Activated effector memory CD4-positive, alpha-beta T cell treated with anti-CD3 and anti-CD28 coated beads, Interleukin-2, amount 50 U/mL, for 16 hours (primary cell): Measurements from ENCODE around the gene UHRF2.
"Not testable (repeated sequence)": the region's sequence is repeated elsewhere in the genome, so short reads cannot be mapped to it uniquely, and the experiment has no call there.

Experiments
- DNase-seq: peaks from one replicate; pipeline ENCODE4 v3.0.0-alpha.2; 2020

The UHRF2 gene

DNA sequence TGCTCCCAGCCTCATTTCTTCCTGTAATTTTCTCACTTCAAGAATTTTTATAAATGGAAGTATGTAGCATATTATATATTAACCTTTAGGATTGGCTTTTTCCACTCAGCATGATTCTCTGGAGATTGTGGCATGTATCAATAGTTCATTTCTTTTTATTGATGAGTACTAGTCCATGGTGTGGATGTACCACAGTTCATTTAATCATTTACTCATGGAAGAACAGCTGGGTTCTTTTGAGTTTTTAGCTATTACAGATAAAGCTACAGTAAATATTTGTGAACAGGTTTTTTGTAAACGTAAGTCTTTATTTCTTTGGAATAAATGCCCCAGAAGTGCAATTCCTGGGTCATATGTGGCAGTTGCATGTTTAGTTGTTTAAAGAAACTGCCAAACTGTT, 76.1 kb downstream of the UHRF2 start:
- DNase-seq: no peak

DNA sequence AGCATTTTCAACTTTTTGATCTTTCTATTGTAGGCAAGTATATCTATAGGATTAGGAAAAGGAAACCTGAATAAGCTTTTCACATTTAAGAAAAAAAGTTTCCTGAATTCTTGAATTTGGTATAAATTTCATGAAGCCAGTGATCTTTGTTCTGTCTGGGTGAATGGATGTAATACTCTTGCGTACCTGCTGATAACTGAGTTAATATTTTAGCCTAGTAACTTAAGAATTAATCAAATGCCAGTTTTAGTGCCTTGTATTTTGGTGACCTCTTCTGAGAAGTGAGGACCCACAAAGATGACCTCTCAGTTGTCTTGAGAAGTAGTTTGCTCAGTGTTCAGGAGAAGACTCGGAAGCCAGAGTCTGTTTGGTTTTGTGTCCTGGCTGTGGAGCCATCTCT, 77.9 kb downstream of the UHRF2 start:
- DNase-seq: no peak

DNA sequence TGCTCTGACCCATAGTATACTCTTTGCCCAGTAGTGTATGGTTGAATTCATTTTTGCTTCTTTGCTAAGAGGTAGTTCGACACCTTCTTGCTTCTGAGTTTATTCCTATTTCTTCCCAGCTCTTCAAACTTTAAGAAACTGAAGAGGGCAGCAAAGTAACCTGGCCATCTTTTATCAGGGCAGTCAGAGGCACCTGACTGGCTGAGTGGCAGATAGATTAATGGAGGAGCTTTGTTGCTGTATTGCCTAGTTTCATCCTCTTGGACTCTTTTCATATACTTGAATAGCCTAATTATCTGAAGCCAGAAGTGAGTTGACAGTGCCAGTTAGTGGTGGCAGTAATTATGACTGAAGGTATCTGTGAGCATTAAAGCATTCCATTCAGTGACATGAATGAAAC, 82.5 kb downstream of the UHRF2 start:
- DNase-seq: no peak

DNA sequence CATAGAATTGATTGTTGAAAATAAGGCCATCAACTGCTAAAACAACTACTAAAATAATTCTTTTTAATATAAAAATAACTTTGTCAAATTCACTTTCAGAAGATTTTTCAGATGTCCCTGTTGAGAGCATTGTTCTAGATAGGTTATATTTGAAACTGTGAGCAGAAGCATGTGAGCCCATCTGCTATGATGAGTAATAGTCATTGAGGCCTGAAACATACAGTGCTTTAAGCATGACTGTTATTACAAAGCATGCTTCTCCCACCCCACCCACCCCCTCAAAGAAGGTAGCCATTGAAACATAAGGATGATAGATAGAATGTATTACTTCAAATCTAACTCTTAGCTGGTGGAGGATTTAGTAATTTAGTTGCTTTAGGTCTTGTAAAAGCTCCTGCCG, 86.0 kb downstream of the UHRF2 start:
- DNase-seq: no peak

DNA sequence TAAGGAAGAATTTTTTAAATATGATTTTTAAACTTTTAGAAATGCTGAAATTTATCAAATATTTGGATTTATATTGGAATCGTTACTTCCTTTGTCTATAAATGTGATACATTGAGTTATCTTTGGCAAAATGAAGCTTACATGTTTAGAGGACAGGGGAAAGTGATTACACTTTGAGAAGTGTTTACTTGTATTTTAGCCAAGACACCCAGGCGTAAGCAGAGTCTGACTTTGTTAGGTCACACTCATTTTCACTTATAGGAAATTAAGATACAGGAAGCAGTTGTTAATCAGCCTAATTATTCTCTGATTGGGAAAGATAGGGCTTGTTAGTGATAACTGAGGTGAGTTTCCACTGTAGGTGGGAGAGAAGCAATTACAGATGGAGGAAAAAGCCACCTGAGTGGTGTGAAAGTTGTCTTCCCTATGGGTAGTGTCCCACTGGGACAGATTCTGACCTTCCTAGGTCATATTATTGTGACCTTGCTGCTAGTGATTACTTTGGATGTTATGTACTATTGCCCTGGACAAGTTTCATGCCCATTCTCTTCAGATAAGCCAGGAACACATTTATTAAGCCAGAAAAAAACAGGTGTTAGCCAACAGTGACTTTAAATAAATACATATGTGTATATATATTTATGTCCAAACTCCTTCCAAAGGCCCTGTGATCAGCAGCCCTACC, 88.7 kb downstream of the UHRF2 start:
- no peak for DNase-seq

DNA sequence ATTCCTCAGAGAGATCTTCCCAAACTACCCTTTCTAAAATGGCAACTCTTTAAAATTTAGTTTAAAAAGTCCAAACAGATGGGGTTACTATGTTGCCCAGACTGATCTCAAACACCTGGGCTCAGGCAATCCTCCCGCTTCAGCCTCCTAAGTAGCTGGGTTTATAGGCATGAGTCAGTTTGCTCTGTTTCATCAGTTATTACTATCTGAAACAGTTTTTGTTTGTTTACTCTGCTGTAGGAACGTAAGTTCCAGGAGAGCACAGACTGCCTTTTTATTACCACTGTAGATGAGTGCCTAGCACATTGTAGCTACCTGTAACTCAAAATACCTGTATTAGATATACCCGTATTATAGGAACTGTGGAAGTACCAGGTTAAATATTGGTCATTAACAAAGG, 89.4 kb downstream of the UHRF2 start:
- DNase-seq: no peak

DNA sequence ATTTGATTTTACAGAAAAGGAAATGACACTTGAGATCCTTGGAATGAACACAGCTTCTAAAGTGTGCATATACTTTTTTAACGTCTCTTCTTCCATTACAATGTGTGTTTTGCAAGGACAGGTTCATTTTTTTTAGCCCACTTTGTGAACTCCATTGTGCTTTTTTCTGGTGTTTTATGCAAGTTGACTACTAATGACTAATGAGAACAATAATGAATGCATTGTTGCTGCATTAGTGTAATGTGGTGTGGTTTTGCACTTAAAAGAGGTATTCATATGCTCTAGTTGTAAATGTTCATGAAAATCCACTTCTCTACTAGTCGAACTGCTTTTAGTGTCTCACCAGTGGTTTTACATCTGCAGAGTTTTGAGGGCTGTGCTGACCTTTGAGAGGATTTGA, 93.6 kb downstream of the UHRF2 start:
- DNase-seq: no peak

DNA sequence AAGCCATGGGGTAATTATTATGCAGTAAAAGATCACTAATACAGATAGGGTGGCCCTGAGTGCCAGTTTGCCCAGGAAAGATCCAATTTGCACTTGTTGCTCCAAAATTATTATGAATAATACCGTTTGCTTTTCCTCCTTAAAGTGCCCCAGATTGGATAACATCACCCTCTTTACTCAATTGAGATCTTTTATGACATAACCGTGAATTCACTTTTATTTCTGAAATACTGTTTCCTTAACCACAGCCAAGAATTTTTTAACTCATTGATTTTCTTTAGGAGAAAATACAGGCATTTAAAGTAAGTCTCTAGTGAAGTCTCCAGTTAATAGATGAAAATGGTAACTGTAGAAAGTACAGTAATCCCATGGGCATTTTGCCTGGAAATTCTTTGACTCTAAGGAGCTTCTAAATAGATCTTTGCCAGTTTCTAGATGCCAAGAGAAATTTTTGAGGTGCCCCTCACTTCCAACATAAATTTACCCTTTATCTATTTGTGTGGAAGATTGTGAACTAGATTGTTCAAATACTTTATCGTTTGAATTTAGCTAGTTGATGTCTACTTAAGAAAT, 99.2 kb downstream of the UHRF2 start:
- no peak for DNase-seq

DNA sequence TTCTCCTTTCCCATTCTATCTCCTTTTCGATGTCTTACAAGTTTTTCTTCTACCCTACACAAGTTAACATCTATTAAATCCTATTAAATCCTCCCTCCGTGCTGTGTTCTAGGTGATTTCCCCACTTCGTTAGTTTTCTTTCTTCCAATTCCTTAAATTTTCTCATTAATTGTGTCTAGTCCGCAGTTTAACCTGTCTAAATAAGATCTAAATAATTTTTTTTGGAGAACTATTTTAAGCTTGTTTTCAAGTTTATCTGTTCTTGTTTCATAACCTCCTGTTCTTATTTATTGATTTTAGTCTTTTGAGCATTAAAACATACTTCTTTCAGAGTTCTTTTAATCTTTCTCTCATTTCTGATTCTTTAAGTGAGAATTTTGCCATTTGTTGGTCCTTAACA, 109.3 kb downstream of the UHRF2 start:
- no peak for DNase-seq

DNA sequence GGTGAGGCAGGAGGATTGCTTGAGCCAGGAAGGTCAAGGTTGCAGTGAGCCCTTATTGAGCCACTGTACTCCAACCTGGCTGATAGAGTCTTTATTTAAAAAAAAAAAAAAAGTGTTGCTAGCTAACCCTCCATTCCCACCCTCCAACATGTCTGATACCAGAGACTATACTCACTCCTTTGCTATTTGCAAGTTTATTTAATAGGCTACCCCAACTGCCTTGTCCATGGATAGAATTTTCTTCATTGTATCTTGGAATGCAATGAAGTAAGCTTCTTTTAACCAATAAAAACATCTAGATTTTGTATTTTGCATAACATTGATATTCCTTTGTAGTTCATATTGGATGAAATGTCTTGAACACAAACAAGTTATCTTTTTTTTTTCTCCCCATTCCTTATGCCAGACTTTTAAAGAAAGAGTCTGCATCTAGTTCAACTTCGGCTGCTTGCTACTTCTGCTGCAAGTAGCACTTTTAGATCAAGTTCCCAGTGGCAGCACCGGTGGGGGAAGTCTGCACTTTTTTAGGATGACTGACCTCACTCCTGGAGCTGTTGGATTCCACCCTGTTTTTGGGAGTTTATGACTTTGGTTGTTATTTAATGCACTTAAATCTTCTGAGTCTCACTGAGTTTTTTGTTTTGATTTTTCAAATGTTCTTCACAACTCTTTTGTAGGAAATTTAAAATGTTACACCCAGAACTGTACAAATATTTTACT, 112.5 kb downstream of the UHRF2 start:
- DNase-seq: no peak

DNA sequence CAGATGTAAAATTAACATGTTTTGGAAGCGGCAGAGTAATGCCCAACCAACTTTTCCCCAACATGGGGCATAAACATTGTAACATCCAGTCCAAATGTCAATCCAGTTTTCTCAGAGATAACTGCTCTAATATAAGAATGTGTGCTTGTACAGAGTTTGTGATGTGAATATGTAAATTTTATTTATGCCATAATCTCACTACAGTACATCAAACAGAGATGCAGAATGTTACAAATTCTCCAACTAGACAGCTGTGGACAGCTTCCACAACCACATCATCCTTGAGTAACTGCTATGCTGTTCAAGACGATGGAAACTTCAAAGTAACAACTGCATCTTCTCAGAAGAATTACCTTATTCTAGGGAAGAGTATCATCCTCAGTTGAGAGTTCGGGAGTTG, 122.6 kb downstream of the UHRF2 start:
- no peak for DNase-seq

DNA sequence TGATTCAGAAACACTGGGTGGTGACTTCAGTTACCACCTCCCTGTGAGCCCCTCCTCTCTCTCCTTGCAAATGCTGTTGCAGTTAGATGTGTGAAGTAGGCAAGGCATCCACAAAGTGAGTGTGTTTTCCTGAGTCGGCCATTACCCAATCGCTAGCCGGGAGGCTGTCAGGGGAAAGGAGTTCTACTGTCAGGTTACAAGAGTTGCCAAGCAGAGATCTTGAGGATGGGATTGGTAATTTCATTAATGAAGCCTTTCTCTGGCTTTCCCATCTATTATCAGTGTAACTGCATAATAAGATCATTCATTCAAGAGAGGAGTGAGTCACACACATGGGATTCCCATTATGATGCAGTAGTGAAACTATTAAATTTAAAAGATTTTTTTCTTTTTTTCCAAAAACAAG, 125.7 kb downstream of the UHRF2 start:
- DNase-seq: no peak

DNA sequence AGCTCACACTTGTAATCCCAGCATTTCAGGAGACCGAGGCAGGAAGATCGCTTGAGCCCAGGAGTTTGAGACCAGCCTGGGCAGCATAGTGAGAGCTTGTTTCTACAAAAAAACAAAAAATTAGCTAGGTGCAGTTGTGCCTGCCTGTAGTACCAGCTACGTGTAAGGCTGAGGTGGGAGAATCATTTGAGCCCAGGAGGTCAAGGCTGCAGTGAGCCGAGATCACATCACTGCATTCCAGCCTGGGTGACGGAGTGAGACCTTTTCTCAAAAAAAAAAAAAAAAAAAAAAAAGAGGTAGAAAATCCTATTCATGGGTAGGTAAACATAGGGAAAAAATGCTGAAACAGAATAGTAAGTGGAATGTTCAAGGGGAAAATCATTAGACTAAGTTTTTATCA, 129.6 kb downstream of the UHRF2 start:
- not testable (repeated sequence) for DNase-seq

DNA sequence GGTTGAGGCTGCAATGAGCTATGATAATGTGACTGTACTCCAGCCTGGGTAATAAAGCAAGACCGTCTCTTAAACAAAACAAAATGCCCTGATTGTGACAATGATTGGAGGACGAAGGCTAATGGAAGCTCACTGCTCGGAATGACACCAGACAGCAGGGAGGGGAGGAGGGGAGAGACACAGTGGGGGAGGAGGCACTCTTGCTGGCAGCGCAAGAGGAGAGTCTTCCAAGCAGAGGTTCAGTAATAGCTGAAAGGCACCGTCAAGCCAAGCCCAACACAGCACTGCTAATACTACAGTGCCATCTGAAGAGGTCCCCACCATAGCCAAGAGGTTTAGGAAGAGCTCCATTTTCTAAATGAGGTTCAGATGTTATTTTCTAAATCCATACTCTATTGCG, 130.2 kb downstream of the UHRF2 start:
- DNase-seq: no peak

DNA sequence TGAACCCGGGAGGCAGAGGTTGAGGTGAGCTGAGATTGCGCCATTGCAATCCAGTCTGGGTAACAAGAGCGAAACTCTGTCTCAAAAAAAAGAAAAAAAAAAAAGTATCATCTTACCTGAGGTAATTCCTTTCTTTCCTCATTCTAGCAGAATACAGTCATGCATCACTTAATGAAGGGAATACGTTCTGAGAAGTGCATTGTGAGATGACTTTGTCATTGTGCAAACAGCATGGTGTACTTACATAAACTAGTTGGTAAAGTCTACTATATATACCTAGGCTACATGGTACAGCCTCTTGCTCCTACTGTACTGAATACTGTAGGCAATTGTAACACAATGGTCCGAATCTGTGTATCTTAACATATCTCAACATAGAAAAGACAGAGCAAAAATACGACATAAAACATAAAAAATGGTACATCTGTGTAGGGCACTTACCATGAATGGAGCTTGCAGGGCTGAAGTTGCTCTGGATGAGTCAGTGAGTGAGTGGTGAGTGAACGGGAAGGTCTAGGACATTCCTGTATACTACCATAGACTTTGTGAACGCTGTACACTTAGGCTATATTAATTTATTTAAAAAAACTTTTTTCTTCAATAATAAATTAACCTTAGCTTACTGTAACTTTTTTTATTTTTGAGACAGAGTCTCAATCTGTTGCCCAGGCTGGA, 132.2 kb downstream of the UHRF2 start:
- DNase-seq: no peak

DNA sequence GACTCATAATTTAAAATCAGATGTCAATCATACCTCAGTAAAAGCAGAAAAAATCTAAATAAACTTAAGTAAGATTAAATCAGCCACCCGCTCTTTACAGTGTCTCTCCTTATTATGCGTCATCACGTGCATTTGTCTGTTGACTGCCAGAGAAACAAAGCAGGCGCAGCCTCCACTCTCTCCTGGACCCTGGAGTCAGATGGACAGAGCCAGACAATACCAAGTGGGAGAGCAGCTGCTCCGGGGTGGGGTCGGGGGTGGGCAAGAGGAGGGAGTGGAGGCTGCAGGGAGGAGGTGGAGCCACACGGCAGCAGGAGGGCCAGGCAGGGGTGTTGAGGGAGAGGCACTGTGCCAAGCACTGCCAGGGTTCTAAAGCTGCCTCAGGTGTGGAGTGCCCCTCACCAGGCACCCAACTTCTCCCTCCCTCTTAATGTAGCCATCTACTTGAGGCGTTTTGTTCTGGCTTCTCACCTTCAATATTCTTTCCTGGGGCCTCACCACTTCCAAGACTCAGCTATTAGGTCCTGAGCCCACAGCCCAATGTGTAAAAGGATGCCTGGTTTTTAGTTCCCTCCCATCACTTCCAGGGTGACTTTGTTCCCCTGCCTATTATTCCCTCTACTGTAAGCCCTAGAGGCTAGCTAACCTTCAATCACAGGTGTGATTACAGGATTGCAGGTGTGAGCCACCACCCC, 136.3 kb downstream of the UHRF2 start:
- DNase-seq: no peak

DNA sequence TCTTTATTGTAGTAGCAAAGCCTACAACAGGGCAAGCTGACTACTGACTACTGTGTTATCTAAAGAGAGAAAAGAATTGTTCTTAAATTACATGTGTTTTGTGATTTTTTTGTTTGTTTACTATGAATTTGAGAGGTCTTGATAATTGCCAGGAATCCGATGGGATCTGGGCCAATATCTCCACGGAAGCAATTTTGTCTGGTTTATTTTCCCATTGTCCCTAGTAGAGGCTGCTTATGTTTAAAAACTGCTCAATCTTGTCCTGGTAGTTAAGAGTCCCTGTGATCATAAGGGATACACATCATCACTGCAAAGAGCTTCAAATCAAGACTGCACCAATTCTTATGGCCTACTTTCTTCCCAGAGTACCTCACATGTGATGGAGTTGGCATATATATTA, 138.1 kb downstream of the UHRF2 start:
- no peak for DNase-seq

DNA sequence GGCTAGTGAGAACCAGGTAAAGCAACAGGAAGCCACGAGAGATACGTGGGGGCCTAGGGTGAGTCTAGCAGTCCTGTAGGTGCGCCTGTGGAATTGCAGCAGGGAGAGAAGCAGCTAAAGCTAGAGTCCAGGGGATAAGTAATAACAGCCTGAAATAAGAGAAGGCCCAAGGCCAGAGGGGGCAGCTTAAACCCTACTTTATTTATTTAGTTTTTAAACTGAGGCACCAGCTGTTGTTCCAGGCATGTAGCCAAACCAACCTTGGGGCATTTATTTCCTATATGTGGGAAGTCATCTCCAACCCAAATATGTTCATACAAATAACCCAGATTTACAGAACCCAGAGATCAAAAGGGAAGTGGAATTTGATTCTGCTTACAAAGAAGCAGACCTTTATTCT, 139.0 kb downstream of the UHRF2 start:
- DNase-seq: no peak

DNA sequence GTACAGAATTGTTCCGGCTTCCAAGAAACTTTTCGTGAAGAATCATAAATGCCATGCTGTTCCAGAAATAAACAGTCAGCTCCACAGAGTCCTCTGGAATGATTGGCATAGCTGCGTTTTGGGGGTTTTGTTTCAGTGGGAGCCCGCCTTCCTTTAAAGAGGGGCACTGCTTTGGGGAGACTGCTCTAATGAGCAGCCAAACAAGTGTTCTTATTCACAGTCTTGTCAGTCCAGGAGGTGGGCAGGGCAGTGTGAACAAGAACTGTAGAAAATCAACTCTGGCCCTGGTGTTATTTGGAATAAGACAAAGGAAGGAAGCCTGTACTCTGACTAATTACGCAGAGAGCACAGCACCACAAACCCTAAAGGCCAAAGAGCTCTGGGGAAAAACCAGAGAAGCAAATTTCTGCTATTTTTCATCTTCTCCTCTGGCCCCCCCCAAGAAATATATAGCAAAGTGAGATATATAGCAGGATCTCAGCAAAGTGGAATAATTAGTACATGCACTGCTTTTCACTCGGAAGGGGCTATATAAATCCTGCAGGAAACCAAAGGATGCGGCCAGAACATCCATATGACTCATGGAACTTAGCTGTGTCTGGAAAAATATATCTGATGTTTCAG, 139.6 kb downstream of the UHRF2 start:
- DNase-seq: no peak

DNA sequence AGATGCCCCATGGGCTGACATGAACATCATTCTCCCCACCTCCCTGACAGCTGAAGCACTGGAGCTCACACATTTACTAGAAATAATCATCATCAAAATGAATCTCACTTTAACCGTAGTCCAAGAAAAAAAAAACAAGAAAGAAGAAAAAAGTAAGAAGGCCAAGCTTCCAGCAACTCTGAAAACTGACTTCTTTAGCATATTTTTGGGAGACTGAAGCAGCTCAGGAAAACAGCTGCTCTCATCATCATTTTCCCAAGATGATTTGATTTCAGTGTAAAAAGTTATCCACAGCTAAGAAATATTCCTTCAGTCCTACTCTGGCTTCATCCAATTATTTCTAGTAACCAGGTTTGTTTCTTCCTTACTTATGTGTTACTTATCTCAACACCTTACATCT, 140.9 kb downstream of the UHRF2 start:
- no peak for DNase-seq
